Liver (tissue), 9 donors: ENCODE data around the gene RIT2. TPM values are rescaled to one million over a fixed set of nuclear protein-coding genes. Genes with fewer than 3 reads are reported as not detected.

ENCODE experiments used
- DNase-seq: peaks from one replicate; pipeline ENCODE4 v3.0.0-alpha.2; 2017; ENCODE audit warnings: low spot score
- H3K27ac ChIP-seq, 2 donors: one replicate each; pipeline ENCODE4 v1.7.0; 2013; ENCODE audit warnings: inconsistent platforms in 2 of 2, low read length in 2 of 2, control low read depth in 1 of 2, low read depth in 1 of 2, mild to moderate bottlenecking in 1 of 2
- H3K27me3 ChIP-seq, 4 donors: one replicate each; pipeline versions ENCODE4 v1.6.1 to v1.7.0; 2013; ENCODE audit warnings: low read length in 3 of 4, inconsistent platforms in 1 of 4, mild to moderate bottlenecking in 1 of 4, moderate library complexity in 1 of 4; ENCODE audit not compliant: control insufficient read depth in 4 of 4, insufficient read depth in 4 of 4
- H3K36me3 ChIP-seq, 4 donors: one replicate each; pipeline versions ENCODE4 v1.6.1 to v1.7.0; 2013; ENCODE audit warnings: low read length in 3 of 4, mild to moderate bottlenecking in 3 of 4, low read depth in 1 of 4, moderate library complexity in 1 of 4; ENCODE audit not compliant: control insufficient read depth in 4 of 4, insufficient read depth in 3 of 4
- H3K4me1 ChIP-seq, 4 donors: one replicate each; pipeline versions ENCODE4 v1.6.1 to v1.7.0; 2013; ENCODE audit warnings: low read length in 3 of 4, mild to moderate bottlenecking in 3 of 4, moderate library complexity in 1 of 4; ENCODE audit not compliant: control insufficient read depth in 4 of 4, insufficient read depth in 4 of 4
- H3K4me3 ChIP-seq, 3 donors: one replicate each; pipeline versions ENCODE4 v1.6.1 to v1.7.0; 2013; ENCODE audit warnings: low read length in 3 of 3, control low read depth in 1 of 3, low read depth in 1 of 3, mild to moderate bottlenecking in 1 of 3
- H3K9ac ChIP-seq, 2 donors: one replicate each; pipeline ENCODE4 v1.7.0; 2013; ENCODE audit warnings: low read length in 2 of 2, mild to moderate bottlenecking in 2 of 2, moderate library complexity in 2 of 2, control low read depth in 1 of 2, low read depth in 1 of 2
- H3K9me3 ChIP-seq, 4 donors: one replicate each; pipeline versions ENCODE4 v1.6.1 to v1.7.0; 2013; ENCODE audit warnings: low read length in 3 of 4; ENCODE audit not compliant: control insufficient read depth in 4 of 4
- ATF3 ChIP-seq: IDR thresholded peaks from 2 replicates; pipeline ENCODE4 v1.6.1; 2016; ENCODE audit warnings: antibody characterized with exemption
- EGR1 ChIP-seq, 2 donors: IDR thresholded peaks; 2 replicates each; pipeline ENCODE4 v1.6.1; 2016 to 2018; ENCODE audit warnings: antibody characterized with exemption in 2 of 2, low read depth in 2 of 2
- FOXA1 ChIP-seq: IDR thresholded peaks from 2 replicates; pipeline ENCODE4 v1.6.1; 2016; ENCODE audit warnings: antibody characterized with exemption
- FOXA2 ChIP-seq: IDR thresholded peaks from 2 replicates; pipeline ENCODE4 v1.6.1; 2016; ENCODE audit warnings: antibody characterized with exemption
- GABPA ChIP-seq, 2 donors: IDR thresholded peaks in 1 of 2; conservative IDR thresholded peaks in 1 of 2; 2 replicates each; pipeline ENCODE4 v1.6.1; 2016; ENCODE audit warnings: antibody characterized with exemption in 2 of 2, mild to moderate bottlenecking in 1 of 2, moderate library complexity in 1 of 2
- HNF4A ChIP-seq, 2 donors: conservative IDR thresholded peaks; 2 replicates each; pipeline ENCODE4 v1.6.1; 2016; ENCODE audit warnings: antibody characterized with exemption in 2 of 2, mild to moderate bottlenecking in 2 of 2
- HNF4G ChIP-seq: IDR thresholded peaks from 2 replicates; pipeline ENCODE4 v1.6.1; 2016; ENCODE audit warnings: antibody characterized with exemption
- JUND ChIP-seq, 2 donors: IDR thresholded peaks; 2 replicates each; pipeline ENCODE4 v1.6.1; 2016; ENCODE audit warnings: antibody characterized with exemption in 2 of 2
- MAX ChIP-seq: IDR thresholded peaks from 2 replicates; pipeline ENCODE4 v1.6.1; 2016; ENCODE audit warnings: antibody characterized with exemption
- RAD21 ChIP-seq, 2 donors: IDR thresholded peaks; 2 replicates each; pipeline ENCODE4 v1.6.1; 2016; ENCODE audit warnings: antibody characterized with exemption in 2 of 2, mild to moderate bottlenecking in 2 of 2
- RXRA ChIP-seq, 2 donors: IDR thresholded peaks; 2 replicates each; pipeline ENCODE4 v1.6.1; 2017 to 2018; ENCODE audit warnings: antibody characterized with exemption in 2 of 2, mild to moderate bottlenecking in 1 of 2
- SP1 ChIP-seq: IDR thresholded peaks from 2 replicates; pipeline ENCODE4 v1.6.1; 2018; ENCODE audit warnings: antibody characterized with exemption, mild to moderate bottlenecking
- TAF1 ChIP-seq: conservative IDR thresholded peaks from 2 replicates; pipeline ENCODE4 v1.6.1; 2016; ENCODE audit warnings: antibody characterized with exemption, mild to moderate bottlenecking
- WGBS: extraction: QIAGEN DNeasy Blood & Tissue Kit; methylation state at CpG from one replicate; pipeline ENCODE4 v1.1.7; 2013; 5-methylcytosine and 5-hydroxymethylcytosine counted together
- polyA plus RNA-seq, 2 donors: library from polyadenylated mRNA; stranded (reverse) in 1 of 2; unstranded in 1 of 2; fragments of 200-250 nt in 1 of 2; fragments of >200 nt in 1 of 2; fragmentation: Nextera tagmentation in 1 of 2; extraction: Ambion mirVana in 1 of 2; gene quantifications; one replicate each; pipeline versions ENCODE4 v1.2.1 to v1.2.3, GENCODE V29; 2013 to 2015
- total RNA-seq, 2 donors: library from RNA; depleted of rRNA; stranded (reverse); fragments of >200 nt; gene quantifications; one replicate each; pipeline ENCODE4 v1.2.3, GENCODE V29; 2014
- donor health status: healthy.
- donor health status: healthy.
- donor health status: healthy.
- donor health status: healthy.
- donor health status: healthy.

Gene RIT2
- total and polyA plus RNA-seq, 4 donors: not detected

GRCh38 chr18:42707080-42707479 lies 408.4 kb downstream of the RIT2 start:
- H3K27ac ChIP-seq: no peak overlapping the region
- DNase-seq: no peak
- no peaks in the 10 kb centered on the region for H3K36me3 ChIP-seq
- H3K9me3 ChIP-seq: no peaks in the 10 kb centered on the region
- no peaks in the 10 kb centered on the region for H3K27me3 ChIP-seq
- H3K4me1 ChIP-seq: no peaks in the 10 kb centered on the region
- 88% methylated on average over 1 of the region's 1 CpG for WGBS
- no peak overlapping the region for H3K9ac ChIP-seq
- TF ChIP-seq FOXA1 (no peak), ATF3 (no peak), GABPA (IDR thresholded peaks at IDR 0.05 in 1 of 2, conservative IDR thresholded peaks at IDR 0.05 in 1 of 2) (no peak), HNF4G (no peak), TAF1 (no peak)
- no peak overlapping the region for H3K4me3 ChIP-seq

GRCh38 chr18:42706618-42707017 lies 408.9 kb downstream of the RIT2 start:
- no peak overlapping the region for H3K9ac ChIP-seq
- H3K9me3 ChIP-seq: no peaks in the 10 kb centered on the region
- H3K27ac ChIP-seq: no peak overlapping the region
- WGBS: 84% methylated on average over 8 of the region's 8 CpGs
- H3K36me3 ChIP-seq: no peaks in the 10 kb centered on the region
- H3K27me3 ChIP-seq: no peaks in the 10 kb centered on the region
- TF ChIP-seq FOXA2: no peak
- TF ChIP-seq RAD21 (IDR thresholded peaks at IDR 0.05): no peak
- no peak for TF ChIP-seq FOXA1
- TF ChIP-seq SP1: no peak
- no peak for TF ChIP-seq JUND (IDR thresholded peaks at IDR 0.05)
- no peak for TF ChIP-seq HNF4A (conservative IDR thresholded peaks at IDR 0.05)
- TF ChIP-seq HNF4G: no peak
- no peak for TF ChIP-seq TAF1
- no peak for TF ChIP-seq EGR1 (IDR thresholded peaks at IDR 0.05; ENCODE audit: low read depth in 2 of 2)
- no peak for TF ChIP-seq MAX
- no peak overlapping the region for H3K4me3 ChIP-seq
- DNase-seq: no peak
- no peaks in the 10 kb centered on the region for H3K4me1 ChIP-seq

- no peak for DNase-seq
- Histone ChIP-seq H3K27me3 (no peaks in the 10 kb centered on the region), H3K4me3 (no peak overlapping the region), H3K9me3 (no peaks in the 10 kb centered on the region), H3K4me1 (no peaks in the 10 kb centered on the region), H3K36me3 (no peaks in the 10 kb centered on the region), H3K27ac (no peak overlapping the region), H3K9ac (no peak overlapping the region)
- TF ChIP-seq TAF1 (no peak), RXRA (IDR thresholded peaks at IDR 0.05) (no peak)
- 90% methylated on average over 4 of the region's 4 CpGs for WGBS
Observed at GRCh38 chr18:42706029-42706608, 409.4 kb downstream of the RIT2 start.

Other genes with a start within 250 kb of the RIT2 start
- under 1 TPM in 1 of 2 donors, not detected in 1; 0.19 TPM for gene SYT4, start 161.8 kb upstream of the RIT2 start, total RNA-seq
- gene SYT4, start 161.8 kb upstream of the RIT2 start, polyA plus RNA-seq: not detected